Measurements from ENCODE around the gene SENP1.

GRCh38 chr12:48070033-48070432 lies 35.8 kb downstream of the SENP1 start:
- TF ChIP-seq CTCF (IDR thresholded peaks at IDR 0.05), result no peak
- no peak for TF ChIP-seq POLR2AphosphoS5 (IDR thresholded peaks at IDR 0.05)

All from prostate gland (tissue), 2 donors.